HTR-8/SVneo (cell line): ENCODE measurements around the gene FLVCR2.

ENCODE experiments used
- DNase-seq: peaks from one replicate; pipeline ENCODE4 v3.0.0; 2011; ENCODE audit warnings: low spot score, mixed read lengths; ENCODE audit not compliant: insufficient read length
- FAIRE-seq: peaks from 2 replicates; lab custom pipeline; 2011; peaks lifted over from hg19 to GRCh38; lab: Jason Lieb, UNC

The FLVCR2 gene

GRCh38 chr14:75578102-75578785, at the start of gene FLVCR2:
Gene FLVCR2, plus strand, starts transcription at chr14:75578620. Its CDS starts 353 bp downstream, at chr14:75578973.
- DNase-seq (peak; percentile 95), FAIRE-seq (peak; percentile 95)

- peak; percentile 59 for FAIRE-seq
- DNase-seq = no peak
Measured at GRCh38 chr14:75531256-75531655, 47.2 kb upstream of the FLVCR2 start.

GRCh38 chr14:75531660-75532317, 46.6 kb upstream of the FLVCR2 start:
- FAIRE-seq = peak; percentile 69
- DNase-seq = no peak

- DNase-seq = no peak
- FAIRE-seq = peak; percentile 72
Measured at GRCh38 chr14:75533791-75534555, 44.4 kb upstream of the FLVCR2 start.

- no peak for DNase-seq
- no peak for FAIRE-seq
Measured at GRCh38 chr14:75535164-75535898, 43.1 kb upstream of the FLVCR2 start.

GRCh38 chr14:75537071-75537470, 41.3 kb upstream of the FLVCR2 start:
- DNase-seq (no peak), FAIRE-seq (no peak)

GRCh38 chr14:75539162-75539560, 39.3 kb upstream of the FLVCR2 start:
- no peak for DNase-seq
- no peak for FAIRE-seq

GRCh38 chr14:75539561-75540478, 38.6 kb upstream of the FLVCR2 start:
- DNase-seq (no peak), FAIRE-seq (no peak)

GRCh38 chr14:75540479-75540851, 38.0 kb upstream of the FLVCR2 start:
- FAIRE-seq (no peak), DNase-seq (no peak)

GRCh38 chr14:75542588-75543091, 35.8 kb upstream of the FLVCR2 start:
- FAIRE-seq = no peak
- DNase-seq = no peak

- DNase-seq = no peak
Measured at GRCh38 chr14:75543253-75543652, 35.2 kb upstream of the FLVCR2 start.

GRCh38 chr14:75543786-75544185, 34.6 kb upstream of the FLVCR2 start:
- FAIRE-seq = no peak
- DNase-seq = no peak

More at GRCh38 chr14:75543253-75543652, 35.2 kb upstream of the FLVCR2 start:
- peak; percentile 33 for FAIRE-seq

GRCh38 chr14:75545907-75546306, 32.5 kb upstream of the FLVCR2 start:
- FAIRE-seq = peak; percentile 70

GRCh38 chr14:75547552-75548250, 30.7 kb upstream of the FLVCR2 start:
- DNase-seq (no peak), FAIRE-seq (peak; percentile 16)

More at GRCh38 chr14:75545907-75546306, 32.5 kb upstream of the FLVCR2 start:
- DNase-seq = no peak

- DNase-seq (no peak), FAIRE-seq (no peak)
Measured at GRCh38 chr14:75548544-75548943, 29.9 kb upstream of the FLVCR2 start.

GRCh38 chr14:75549169-75549568, 29.3 kb upstream of the FLVCR2 start:
- peak; percentile 69 for FAIRE-seq

GRCh38 chr14:75551021-75551420, 27.4 kb upstream of the FLVCR2 start:
- peak; percentile 54 for FAIRE-seq
- DNase-seq = no peak

More at GRCh38 chr14:75549169-75549568, 29.3 kb upstream of the FLVCR2 start:
- DNase-seq = no peak

GRCh38 chr14:75553157-75553556, 25.3 kb upstream of the FLVCR2 start:
- FAIRE-seq (no peak), DNase-seq (no peak)
